IMR-90 (cell line): Measurements from ENCODE around the gene DUSP7. TPM values are rescaled to one million over a fixed set of nuclear protein-coding genes. Genes with fewer than 3 reads are reported as not detected.

Experiments used
- ATAC-seq: fragments of 200-7000 bp; cut with Tn5 transposase; 2 replicates; pipeline ENCODE4 v1.9.1; 2020; ENCODE audit warnings: low read depth, mild to moderate bottlenecking, moderate library complexity
- BruUV-seq: library from RNA; stranded (reverse); fragments of 400-500 nt; replicated peaks from 2 replicates; lab custom pipeline; 2021; lab: Mats Ljungman, UMichigan
- CTCF ChIA-PET: fragments of 300-600 bp; formaldehyde crosslinking; extraction: SDS; loops from one replicate; lab custom pipeline; 2021; ENCODE audit warnings: antibody characterized with exemption; lab: Yijun Ruan, JAX
- POLR2A ChIA-PET: fragments of 300-600 bp; sonication (Branson Sonifier 250); formaldehyde crosslinking; loops from one replicate; lab custom pipeline; 2022; ENCODE audit warnings: antibody characterized with exemption; ENCODE audit not compliant: unreplicated experiment; lab: Charles Lee
- DNase-seq: peaks from one replicate; pipeline ENCODE4 v3.0.0; 2013
- H2AFZ ChIP-seq: replicated peaks from 2 replicates; pipeline ENCODE3; 2013; ENCODE audit warnings: low read length, mild to moderate bottlenecking; ENCODE audit not compliant: poor library complexity
- H2AK5ac ChIP-seq: 2 replicates; pipeline ENCODE4 v1.6.1; 2013; ENCODE audit warnings: low read depth, low read length, inconsistent platforms
- H2AK9ac ChIP-seq: replicated peaks from 2 replicates; pipeline ENCODE3; 2013; ENCODE audit warnings: mild to moderate bottlenecking, low read depth, low read length, moderate library complexity; ENCODE audit not compliant: poor library complexity
- H2BK120ac ChIP-seq: 2 replicates; pipeline ENCODE4 v1.6.1; 2013; ENCODE audit warnings: low read depth, low read length, inconsistent platforms
- H2BK15ac ChIP-seq: 3 replicates; pipeline ENCODE4 v1.6.1; 2013; ENCODE audit warnings: low read depth, low read length, inconsistent platforms
- H2BK20ac ChIP-seq: 2 replicates; pipeline ENCODE4 v1.6.1; 2013; ENCODE audit warnings: low read depth, mild to moderate bottlenecking, inconsistent platforms, low read length, moderate library complexity
- H2BK5ac ChIP-seq: 2 replicates; pipeline ENCODE4 v1.6.1; 2013; ENCODE audit warnings: mild to moderate bottlenecking, low read depth, low read length, inconsistent platforms; ENCODE audit not compliant: poor library complexity, severe bottlenecking
- H3K14ac ChIP-seq: replicated peaks from 2 replicates; pipeline ENCODE4 v1.6.1; 2013; ENCODE audit warnings: low read depth, low read length, inconsistent platforms
- H3K18ac ChIP-seq: 2 replicates; pipeline ENCODE4 v1.6.1; 2013; ENCODE audit warnings: low read depth, low read length, control low read depth
- H3K23ac ChIP-seq: 2 replicates; pipeline ENCODE4 v1.6.1; 2013; ENCODE audit warnings: low read depth, low read length, inconsistent platforms
- H3K27ac ChIP-seq: 2 replicates; pipeline ENCODE4 v1.5.1; 2013; ENCODE audit warnings: mild to moderate bottlenecking, control low read depth, low read length; ENCODE audit not compliant: insufficient read depth
- H3K27me3 ChIP-seq: 2 replicates; pipeline ENCODE4 v1.6.1; 2013; ENCODE audit warnings: low read length; ENCODE audit not compliant: control insufficient read depth, insufficient read depth
- H3K36me3 ChIP-seq: 2 replicates; pipeline ENCODE4 v1.6.1; 2013; ENCODE audit warnings: low read length, mixed read lengths; ENCODE audit not compliant: control insufficient read depth, insufficient read depth
- H3K4ac ChIP-seq: 2 replicates; pipeline ENCODE4 v1.6.1; 2013; ENCODE audit warnings: low read depth, low read length, inconsistent platforms
- H3K4me1 ChIP-seq: 2 replicates; pipeline ENCODE4 v1.6.1; 2013; ENCODE audit warnings: low read length, mixed read lengths; ENCODE audit not compliant: control insufficient read depth, insufficient read depth
- H3K4me2 ChIP-seq: 2 replicates; pipeline ENCODE4 v1.6.1; 2013; ENCODE audit warnings: low read depth, mild to moderate bottlenecking, control low read depth, low read length, moderate library complexity
- H3K4me3 ChIP-seq: 2 replicates; pipeline ENCODE4 v1.5.1; 2013; ENCODE audit warnings: low read depth, mild to moderate bottlenecking, control low read depth, low read length, moderate library complexity; ENCODE audit not compliant: insufficient read depth
- H3K56ac ChIP-seq: 2 replicates; pipeline ENCODE4 v1.6.1; 2013; ENCODE audit warnings: low read length, inconsistent platforms; ENCODE audit not compliant: insufficient read depth; ENCODE audit errors: extremely low read depth
- H3K79me1 ChIP-seq, 2 experiments: 2 replicates each; pipeline ENCODE4 v1.6.1; 2013; ENCODE audit warnings: low read length in 2 of 2, inconsistent platforms in 1 of 2, low read depth in 1 of 2
- H3K9ac ChIP-seq: 2 replicates; pipeline ENCODE4 v1.6.1; 2013; ENCODE audit warnings: low read depth, low read length, control low read depth
- H3K9me1 ChIP-seq: 2 replicates; pipeline ENCODE4 v1.6.1; 2013; ENCODE audit warnings: low read length, inconsistent platforms; ENCODE audit not compliant: insufficient read depth
- H3K9me3 ChIP-seq: 2 replicates; pipeline ENCODE4 v1.6.1; 2013; ENCODE audit warnings: low read length; ENCODE audit not compliant: control insufficient read depth, insufficient read depth
- H4K20me1 ChIP-seq: 2 replicates; pipeline ENCODE4 v1.6.1; 2013; ENCODE audit warnings: low read length, inconsistent platforms; ENCODE audit not compliant: insufficient read depth
- H4K5ac ChIP-seq: 2 replicates; pipeline ENCODE4 v1.6.1; 2013; ENCODE audit warnings: mild to moderate bottlenecking, low read depth, low read length, control low read depth
- H4K8ac ChIP-seq, 2 experiments: 2 replicates each; pipeline ENCODE4 v1.6.1; 2013; ENCODE audit warnings: low read depth in 2 of 2, low read length in 2 of 2, control low read depth in 1 of 2, inconsistent platforms in 1 of 2
- H4K91ac ChIP-seq: 2 replicates; pipeline ENCODE4 v1.6.1; 2013; ENCODE audit warnings: low read depth, low read length, inconsistent platforms; ENCODE audit not compliant: insufficient read depth
- FOS ChIP-seq: fragments of 150-350 bp; IDR thresholded peaks from 2 replicates; pipeline ENCODE4 v1.6.1; 2016; ENCODE audit warnings: low read depth, low read length
- MAFK ChIP-seq: IDR thresholded peaks from 2 replicates; pipeline ENCODE4 v1.6.1; 2012; ENCODE audit warnings: low read depth, low read length, improper control_type of control experiment
- MXI1 ChIP-seq: IDR thresholded peaks from 2 replicates; pipeline ENCODE4 v1.6.1; 2012; ENCODE audit warnings: low read depth, mild to moderate bottlenecking, low read length, moderate library complexity, borderline replicate concordance
- SMC3 ChIP-seq: fragments of 150-350 bp; IDR thresholded peaks from 2 replicates; pipeline ENCODE4 v1.6.1; 2016; ENCODE audit warnings: low read depth, mild to moderate bottlenecking, antibody characterized with exemption, low read length, moderate library complexity
- WGBS, 2 experiments: methylation state at CpG; one replicate each; pipeline versions ENCODE4 v1.1.5 to v1.1.7; 2013; ENCODE audit warnings: missing lambda C conversion rate in 2 of 2; ENCODE audit not compliant: insufficient read length in 1 of 2; ENCODE audit errors: extremely low coverage in 2 of 2; 5-methylcytosine and 5-hydroxymethylcytosine counted together
- dilution Hi-C: fragments of 300-500 bp; cut with HindIII; formaldehyde crosslinking; loops from one replicate; pipeline ENCODE4 v1.14.3; 2018; ENCODE audit warnings: low sequenced_read_pairs; ENCODE audit not compliant: unreplicated experiment
- in situ Hi-C: fragments of 300-500 bp; cut with MboI; formaldehyde crosslinking; loops from 3 replicates; pipeline ENCODE4 v1.14.3; 2019; ENCODE audit warnings: low sequenced_read_pairs, inconsistent platforms, mixed read lengths
- intact Hi-C: fragments of 100-400 bp; cut with micrococcal nuclease; formaldehyde crosslinking; loops from 2 replicates; pipeline ENCODE4 v1.10.0; 2022
- polyA plus RNA-seq, 3 experiments: library from polyadenylated mRNA; depleted of rRNA; stranded (reverse); fragments of >200 nt; gene quantifications; 2 replicates each; pipeline ENCODE4 v1.2.3, GENCODE V29; 2012; ENCODE audit warnings: low replicate concordance in 1 of 3
- total RNA-seq: library from RNA; depleted of rRNA; stranded (reverse); fragments of >200 nt; gene quantifications from 2 replicates; pipeline ENCODE4 v1.2.3, GENCODE V29; 2012
- TF ChIP-seq, protein P1 (sequence below): fragments of 150-350 bp; IDR thresholded peaks from 2 replicates; pipeline ENCODE4 v1.6.1; 2016; ENCODE audit warnings: low read depth, mild to moderate bottlenecking, low read length, moderate library complexity, borderline replicate concordance

DUSP7 gene
- total and polyA plus RNA-seq, 2 of the 4 experiments (the other 2 are of a cell fraction) = 9.3 to 24.0 TPM

DNA sequence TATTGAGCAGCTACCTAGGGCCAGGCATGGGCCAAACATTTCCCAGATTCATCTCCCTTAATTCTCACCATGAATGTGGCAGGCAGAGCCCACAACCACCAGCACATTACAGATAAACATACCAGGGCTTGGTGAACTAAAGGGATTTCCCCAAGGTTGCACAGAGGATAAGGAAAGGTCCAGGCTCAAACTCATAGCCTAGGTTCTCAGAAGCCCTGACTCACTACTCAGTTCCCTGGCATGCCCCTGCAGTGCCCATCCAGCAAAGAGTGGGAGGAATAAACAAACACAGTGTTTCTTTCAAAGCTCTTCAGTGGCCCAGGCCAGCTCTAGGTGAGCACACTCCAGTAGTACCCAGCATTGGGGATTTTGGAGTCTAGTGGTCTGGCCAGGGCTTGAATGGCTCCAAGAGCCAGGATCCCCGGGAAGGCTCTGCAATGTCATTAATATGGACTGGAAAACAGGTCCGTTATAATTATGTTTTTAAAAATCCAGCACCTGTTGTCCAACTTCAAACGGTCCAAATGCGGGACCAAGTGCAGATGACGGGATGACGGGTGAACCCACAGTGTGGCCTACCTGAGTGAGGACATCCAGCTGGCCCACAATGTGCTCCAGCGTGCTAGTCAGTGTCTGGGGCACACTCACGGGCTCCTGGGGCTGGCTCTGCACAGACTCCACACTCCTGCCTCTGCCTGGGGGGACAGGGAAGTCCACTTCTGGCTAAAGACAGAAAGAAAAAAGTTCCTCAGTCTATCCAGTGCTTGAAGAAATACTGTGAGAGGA is 39.8 kb upstream of the DUSP7 start:
- H3K27ac ChIP-seq = no peak overlapping the region
- no peak overlapping the region for H3K9ac ChIP-seq
- ChIA-PET POLR2A (no interaction called here), CTCF (interaction anchor here (2.2 kb wide), 1 partner anchor 9 kb away, joined by 5 read pairs; no protein-coding TSS in a partner anchor)
- no peak overlapping the region for H2AK9ac ChIP-seq
- H2BK20ac ChIP-seq = no peak overlapping the region
- BruUV-seq = no TSS peak
- H4K20me1 ChIP-seq = no peaks in the 10 kb centered on the region
- 79% methylated on average over 3 of the region's 8 CpGs; no CpG with 5 or more reads in 1 of the 2 experiments for WGBS, 2 experiments
- TF ChIP-seq MXI1 (no peak), MAFK (no peak), FOS (0 out of 2 replicates have a peak, but pooled peaks have one; percentile 3), SMC3 (no peak)
- TF ChIP-seq, protein P1, sequence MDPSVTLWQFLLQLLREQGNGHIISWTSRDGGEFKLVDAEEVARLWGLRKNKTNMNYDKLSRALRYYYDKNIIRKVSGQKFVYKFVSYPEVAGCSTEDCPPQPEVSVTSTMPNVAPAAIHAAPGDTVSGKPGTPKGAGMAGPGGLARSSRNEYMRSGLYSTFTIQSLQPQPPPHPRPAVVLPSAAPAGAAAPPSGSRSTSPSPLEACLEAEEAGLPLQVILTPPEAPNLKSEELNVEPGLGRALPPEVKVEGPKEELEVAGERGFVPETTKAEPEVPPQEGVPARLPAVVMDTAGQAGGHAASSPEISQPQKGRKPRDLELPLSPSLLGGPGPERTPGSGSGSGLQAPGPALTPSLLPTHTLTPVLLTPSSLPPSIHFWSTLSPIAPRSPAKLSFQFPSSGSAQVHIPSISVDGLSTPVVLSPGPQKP = no peak
- H3K27me3 ChIP-seq = no peaks in the 10 kb centered on the region
- H3K23ac ChIP-seq = no peak overlapping the region
- H3K4me2 ChIP-seq = no peak overlapping the region
- H4K91ac ChIP-seq = no peak overlapping the region
- peak; percentile 31 for DNase-seq
- no peak overlapping the region for H2BK5ac ChIP-seq
- no peak overlapping the region for H3K18ac ChIP-seq
- H2BK120ac ChIP-seq = no peak overlapping the region
- ATAC-seq = 0 out of 2 replicates have a peak, but pooled peaks have one; percentile 10
- no peak overlapping the region for H3K4me3 ChIP-seq
- intact Hi-C loops = no loop called here
- H3K56ac ChIP-seq = no peak overlapping the region
- no peak overlapping the region for H2BK15ac ChIP-seq
- H2AK5ac ChIP-seq = no peak overlapping the region
- dilution Hi-C loops = no loop called here
- H3K4ac ChIP-seq = no peak overlapping the region
- peaks cover 51% of the 10 kb centered on the region for H3K9me1 ChIP-seq
- H3K79me1 ChIP-seq = peaks cover 0 to 30% of the 10 kb centered on the region in 2 experiments; a peak in 2 of 4 replicates
- peaks cover 2% of the 10 kb centered on the region; the same call in 1 of the 2 replicates for H3K9me3 ChIP-seq
- peak overlapping the region; percentile 8 for H2AFZ ChIP-seq
- no peak overlapping the region for H4K8ac ChIP-seq
- H3K4me1 ChIP-seq = peaks cover 19% of the 10 kb centered on the region
- H3K36me3 ChIP-seq = no peaks in the 10 kb centered on the region; the same call in 1 of the 2 replicates
- H3K14ac ChIP-seq = no peak overlapping the region
- H4K5ac ChIP-seq = no peak overlapping the region
- in situ Hi-C loops = no loop called here
